AG04450 (cell line): Measurements from ENCODE around the gene MACROD2. TPM values are rescaled to one million over a fixed set of nuclear protein-coding genes. Genes with fewer than 3 reads are reported as not detected.

ENCODE experiments used
- CTCF ChIA-PET: fragments of 300-600, 350-600 bp; formaldehyde crosslinking; extraction: SDS; loops from one replicate; lab custom pipeline; 2022; ENCODE audit warnings: antibody characterized with exemption, inconsistent platforms; lab: Charles Lee
- POLR2A ChIA-PET: fragments of 350-600 bp; formaldehyde crosslinking; extraction: SDS; loops from one replicate; lab custom pipeline; 2021; ENCODE audit warnings: antibody characterized with exemption, inconsistent platforms; lab: Yijun Ruan, JAX
- DNase-seq: peaks from one replicate; pipeline ENCODE4 v3.0.0-alpha.2; 2011; ENCODE audit warnings: low read depth, low spot score
- H3K27ac ChIP-seq: one replicate; pipeline ENCODE4 v1.5.1; 2012; ENCODE audit warnings: low read depth, low read length, control low read depth
- H3K27me3 ChIP-seq: one replicate; pipeline ENCODE4 v1.6.0; 2012; ENCODE audit warnings: low read length; ENCODE audit not compliant: control insufficient read depth, insufficient read depth
- H3K4me3 ChIP-seq: 2 replicates; pipeline ENCODE4 v1.5.1; 2011; ENCODE audit warnings: mild to moderate bottlenecking, low read depth, low read length, control low read depth
- H3K9me3 ChIP-seq: 2 replicates; pipeline ENCODE4 v1.5.1; 2012; ENCODE audit warnings: low read length; ENCODE audit not compliant: control insufficient read depth, insufficient read depth
- polyA plus RNA-seq: library from polyadenylated mRNA; depleted of rRNA; stranded (reverse); fragments of >200 nt; gene quantifications from 2 replicates; pipeline ENCODE4 v1.2.3, GENCODE V29; 2011
- TF ChIP-seq, protein P1 (sequence below): IDR thresholded peaks from 2 replicates; pipeline ENCODE4 v1.5.1; 2011; ENCODE audit warnings: low read depth, low read length, control low read depth, inconsistent platforms

Gene MACROD2
- polyA plus RNA-seq, 1 experiment: 0.02 TPM

DNA sequence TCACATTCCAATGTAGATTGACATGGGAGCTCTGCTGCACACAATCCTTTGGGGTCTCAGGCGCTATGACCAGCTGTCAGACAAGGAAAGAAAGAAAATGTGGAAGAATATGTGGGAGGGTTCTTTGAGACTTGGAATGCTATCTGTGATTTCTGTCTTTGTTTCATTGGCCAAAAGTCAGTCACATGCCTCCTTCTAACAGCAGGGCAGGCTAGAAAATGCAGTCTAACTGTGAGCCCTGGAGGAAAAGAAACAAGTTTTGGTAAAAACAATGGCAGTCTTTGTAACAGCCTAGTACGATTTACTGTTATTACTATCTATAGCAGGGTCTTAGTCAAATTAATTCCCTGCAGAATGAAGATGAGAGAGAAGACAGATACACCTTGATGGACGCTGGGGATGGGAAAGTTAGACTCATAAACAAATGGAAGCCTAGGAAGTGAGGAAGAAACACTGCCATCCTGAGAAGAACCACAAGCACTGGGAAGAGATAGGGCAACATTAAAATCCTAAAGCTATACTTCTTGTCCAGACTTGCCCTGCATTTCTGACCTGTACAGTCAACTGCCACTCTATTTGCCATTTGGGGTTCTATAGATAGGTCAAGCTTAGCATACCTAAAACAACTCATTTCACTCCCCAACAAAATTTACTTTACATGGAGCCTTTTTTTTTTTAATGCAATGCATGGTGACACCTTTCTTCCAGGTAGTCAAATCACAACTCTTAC, 1744.9 kb downstream of the MACROD2 start:
- DNase-seq: no peak
- TF ChIP-seq, protein P1, sequence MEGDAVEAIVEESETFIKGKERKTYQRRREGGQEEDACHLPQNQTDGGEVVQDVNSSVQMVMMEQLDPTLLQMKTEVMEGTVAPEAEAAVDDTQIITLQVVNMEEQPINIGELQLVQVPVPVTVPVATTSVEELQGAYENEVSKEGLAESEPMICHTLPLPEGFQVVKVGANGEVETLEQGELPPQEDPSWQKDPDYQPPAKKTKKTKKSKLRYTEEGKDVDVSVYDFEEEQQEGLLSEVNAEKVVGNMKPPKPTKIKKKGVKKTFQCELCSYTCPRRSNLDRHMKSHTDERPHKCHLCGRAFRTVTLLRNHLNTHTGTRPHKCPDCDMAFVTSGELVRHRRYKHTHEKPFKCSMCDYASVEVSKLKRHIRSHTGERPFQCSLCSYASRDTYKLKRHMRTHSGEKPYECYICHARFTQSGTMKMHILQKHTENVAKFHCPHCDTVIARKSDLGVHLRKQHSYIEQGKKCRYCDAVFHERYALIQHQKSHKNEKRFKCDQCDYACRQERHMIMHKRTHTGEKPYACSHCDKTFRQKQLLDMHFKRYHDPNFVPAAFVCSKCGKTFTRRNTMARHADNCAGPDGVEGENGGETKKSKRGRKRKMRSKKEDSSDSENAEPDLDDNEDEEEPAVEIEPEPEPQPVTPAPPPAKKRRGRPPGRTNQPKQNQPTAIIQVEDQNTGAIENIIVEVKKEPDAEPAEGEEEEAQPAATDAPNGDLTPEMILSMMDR: no peak
- CTCF ChIA-PET: interaction anchor here (1.0 kb wide), 1 partner anchor 32 kb away, joined by 3 read pairs; no protein-coding TSS in a partner anchor
- H3K27me3 ChIP-seq: no peaks in the 10 kb centered on the region
- no peak overlapping the region for H3K27ac ChIP-seq
- POLR2A ChIA-PET: interaction anchor here (0.7 kb wide), 1 partner anchor 707 kb away, joined by 4 read pairs; no protein-coding TSS in a partner anchor
- H3K4me3 ChIP-seq: no peak overlapping the region
- H3K9me3 ChIP-seq: no peaks in the 10 kb centered on the region

DNA sequence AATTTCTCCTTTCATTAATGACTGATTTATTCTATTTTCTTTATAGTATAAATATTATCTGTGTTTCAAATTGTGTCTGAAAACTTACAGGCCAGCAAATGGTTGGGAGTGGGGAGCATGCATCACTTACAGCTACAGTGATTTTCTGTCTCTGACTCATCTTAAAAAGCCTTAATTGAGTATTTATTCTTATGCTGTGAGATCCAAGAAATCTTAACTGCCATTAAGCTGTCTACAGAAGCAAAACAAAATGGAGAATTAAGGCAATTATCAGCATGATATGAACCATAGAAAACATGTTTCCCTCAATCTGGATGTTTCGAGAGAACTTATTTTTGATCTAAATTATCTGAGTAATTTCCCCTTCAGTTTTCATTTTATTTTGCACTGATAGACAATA, 1746.8 kb downstream of the MACROD2 start:
- no peaks in the 10 kb centered on the region for H3K27me3 ChIP-seq
- CTCF ChIA-PET: no interaction called here
- no peak overlapping the region for H3K4me3 ChIP-seq
- TF ChIP-seq, protein P1: no peak
- DNase-seq: no peak
- H3K9me3 ChIP-seq: no peaks in the 10 kb centered on the region
- no peak overlapping the region for H3K27ac ChIP-seq
- POLR2A ChIA-PET: no interaction called here

DNA sequence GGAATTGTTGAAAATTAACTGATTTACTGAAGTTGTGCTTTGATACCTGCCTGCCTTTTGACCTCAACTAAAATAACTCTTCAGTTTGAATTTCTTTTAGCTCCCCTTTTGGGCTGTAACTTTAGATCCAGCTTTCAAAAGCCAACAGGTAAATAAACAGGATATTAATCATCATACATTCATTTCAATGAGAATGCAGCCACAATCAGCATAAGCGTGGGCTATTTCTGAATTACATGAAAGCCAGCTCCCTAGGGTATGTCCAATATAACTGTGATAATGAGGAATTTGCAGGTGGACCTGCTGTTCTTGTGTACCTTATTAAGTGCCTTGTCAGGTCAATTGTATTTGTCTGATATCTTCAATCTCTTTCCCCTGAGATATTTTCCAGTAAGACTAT, 1747.3 kb downstream of the MACROD2 start:
- Histone ChIP-seq H3K27me3 (no peaks in the 10 kb centered on the region), H3K9me3 (no peaks in the 10 kb centered on the region), H3K4me3 (no peak overlapping the region), H3K27ac (no peak overlapping the region)
- TF ChIP-seq, protein P1: no peak
- POLR2A ChIA-PET: no interaction called here
- no peak for DNase-seq
- CTCF ChIA-PET: no interaction called here

DNA sequence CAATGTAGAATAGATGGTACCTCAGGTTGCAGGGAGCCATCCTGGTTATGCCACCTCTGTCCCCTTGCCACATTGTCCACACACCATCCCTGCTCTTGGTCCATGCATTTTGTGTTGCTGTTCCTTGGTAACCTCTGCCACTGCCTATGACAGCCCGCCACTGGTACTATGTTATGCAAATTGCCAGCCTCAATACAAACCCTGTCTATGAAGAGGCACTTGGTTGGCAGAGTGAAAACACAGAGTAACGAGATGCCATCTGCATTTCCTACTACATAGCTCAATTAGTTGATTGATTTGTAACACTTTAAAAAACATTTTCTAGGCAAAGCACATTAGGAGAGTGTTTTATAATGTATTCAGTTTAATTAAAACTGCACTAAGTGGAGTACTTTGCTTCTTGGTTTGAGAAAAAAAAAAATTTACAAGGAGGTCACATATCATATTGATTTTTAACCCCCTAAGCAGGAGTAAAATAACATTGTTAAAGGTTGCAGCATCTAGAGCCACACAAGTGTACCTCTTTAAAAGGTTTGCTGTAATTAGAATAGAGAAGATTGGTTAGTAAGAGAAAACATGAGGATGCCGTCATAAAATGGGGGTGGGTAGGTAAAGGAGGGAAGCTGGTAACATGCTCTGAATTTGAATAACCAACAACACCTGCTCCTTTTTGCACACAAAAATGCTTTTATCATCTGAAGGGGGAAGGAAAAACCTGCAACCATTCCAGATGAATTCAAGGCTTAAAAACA, 1760.9 kb downstream of the MACROD2 start:
- no peak overlapping the region for H3K27ac ChIP-seq
- DNase-seq: no peak
- no peaks in the 10 kb centered on the region for H3K27me3 ChIP-seq
- CTCF ChIA-PET: no interaction called here
- POLR2A ChIA-PET: no interaction called here
- H3K9me3 ChIP-seq: no peaks in the 10 kb centered on the region
- H3K4me3 ChIP-seq: no peak overlapping the region
- TF ChIP-seq, protein P1: no peak

DNA sequence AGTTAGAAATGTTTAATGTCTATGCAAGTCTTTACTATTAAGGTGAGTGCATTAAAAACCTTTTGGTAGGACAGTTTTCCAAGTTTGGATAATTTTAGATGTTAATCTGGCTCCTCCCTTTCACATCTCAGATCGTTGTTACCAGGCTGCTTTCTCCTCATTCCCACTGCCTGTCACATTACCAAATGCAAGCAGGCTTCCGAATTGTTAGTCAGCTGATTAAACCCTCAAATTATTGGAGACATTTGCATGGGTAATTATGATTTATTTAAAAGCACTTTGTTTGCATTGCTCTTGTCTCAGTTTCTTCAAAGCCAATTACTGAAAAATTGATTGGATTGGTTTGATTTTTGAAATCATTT, 1761.4 kb downstream of the MACROD2 start:
- ChIA-PET CTCF (no interaction called here), POLR2A (no interaction called here)
- no peak for DNase-seq
- Histone ChIP-seq H3K27ac (no peak overlapping the region), H3K27me3 (no peaks in the 10 kb centered on the region), H3K9me3 (no peaks in the 10 kb centered on the region), H3K4me3 (no peak overlapping the region)
- TF ChIP-seq, protein P1: no peak
